ENCODE results near the gene ADGRB3. TPM values are rescaled to one million over a fixed set of nuclear protein-coding genes. Genes with fewer than 3 reads are reported as not detected.

The ADGRB3 gene
- total RNA-seq, 4 donors from 2014 or later = 1.6 to 2.6 (median 1.8) TPM

- TF ChIP-seq, protein P1, sequence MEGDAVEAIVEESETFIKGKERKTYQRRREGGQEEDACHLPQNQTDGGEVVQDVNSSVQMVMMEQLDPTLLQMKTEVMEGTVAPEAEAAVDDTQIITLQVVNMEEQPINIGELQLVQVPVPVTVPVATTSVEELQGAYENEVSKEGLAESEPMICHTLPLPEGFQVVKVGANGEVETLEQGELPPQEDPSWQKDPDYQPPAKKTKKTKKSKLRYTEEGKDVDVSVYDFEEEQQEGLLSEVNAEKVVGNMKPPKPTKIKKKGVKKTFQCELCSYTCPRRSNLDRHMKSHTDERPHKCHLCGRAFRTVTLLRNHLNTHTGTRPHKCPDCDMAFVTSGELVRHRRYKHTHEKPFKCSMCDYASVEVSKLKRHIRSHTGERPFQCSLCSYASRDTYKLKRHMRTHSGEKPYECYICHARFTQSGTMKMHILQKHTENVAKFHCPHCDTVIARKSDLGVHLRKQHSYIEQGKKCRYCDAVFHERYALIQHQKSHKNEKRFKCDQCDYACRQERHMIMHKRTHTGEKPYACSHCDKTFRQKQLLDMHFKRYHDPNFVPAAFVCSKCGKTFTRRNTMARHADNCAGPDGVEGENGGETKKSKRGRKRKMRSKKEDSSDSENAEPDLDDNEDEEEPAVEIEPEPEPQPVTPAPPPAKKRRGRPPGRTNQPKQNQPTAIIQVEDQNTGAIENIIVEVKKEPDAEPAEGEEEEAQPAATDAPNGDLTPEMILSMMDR (IDR thresholded peaks at IDR 0.05; ENCODE audit: low read depth) = no peak
Observed at GRCh38 chr6:68727699-68728098, 92.6 kb downstream of the ADGRB3 start.

DNA sequence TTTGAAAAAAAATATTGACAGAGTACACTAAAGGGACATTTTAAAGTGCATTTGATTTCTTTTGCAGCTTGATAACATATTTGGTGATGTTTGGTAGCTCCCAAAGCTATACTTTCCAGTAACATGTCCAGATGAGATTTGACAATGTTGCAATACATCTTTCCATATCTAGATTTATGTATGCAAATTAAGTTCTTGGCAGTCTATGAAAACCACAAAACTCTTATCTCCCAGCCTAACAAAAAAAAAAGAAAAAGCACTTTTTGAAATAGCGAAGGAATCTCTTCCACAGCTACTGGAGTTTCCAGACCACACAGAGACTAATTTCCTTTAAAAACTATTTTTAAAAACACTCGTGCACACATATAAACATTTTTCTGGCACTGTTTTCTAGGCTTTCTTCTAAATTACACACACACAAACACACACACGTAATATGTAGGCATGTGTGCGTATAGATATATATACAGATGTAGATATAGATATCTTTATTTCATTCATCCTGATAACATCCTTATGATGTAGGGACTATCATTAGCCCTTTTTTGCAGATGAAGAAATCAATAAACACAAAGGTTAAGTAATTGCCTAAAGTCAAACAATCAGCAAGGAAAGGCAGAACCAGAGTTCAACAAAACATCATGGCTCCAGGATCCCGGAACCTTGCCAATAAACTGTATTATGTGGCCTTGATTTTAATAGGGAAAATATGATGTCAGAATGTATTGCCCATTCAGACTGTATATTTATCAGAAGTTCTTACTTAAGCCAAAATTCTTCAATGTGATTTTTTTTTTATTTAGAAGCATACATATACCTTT, 93.3 kb downstream of the ADGRB3 start:
- TF ChIP-seq, protein P1 (IDR thresholded peaks at IDR 0.05; ENCODE audit: low read depth) = no peak

DNA sequence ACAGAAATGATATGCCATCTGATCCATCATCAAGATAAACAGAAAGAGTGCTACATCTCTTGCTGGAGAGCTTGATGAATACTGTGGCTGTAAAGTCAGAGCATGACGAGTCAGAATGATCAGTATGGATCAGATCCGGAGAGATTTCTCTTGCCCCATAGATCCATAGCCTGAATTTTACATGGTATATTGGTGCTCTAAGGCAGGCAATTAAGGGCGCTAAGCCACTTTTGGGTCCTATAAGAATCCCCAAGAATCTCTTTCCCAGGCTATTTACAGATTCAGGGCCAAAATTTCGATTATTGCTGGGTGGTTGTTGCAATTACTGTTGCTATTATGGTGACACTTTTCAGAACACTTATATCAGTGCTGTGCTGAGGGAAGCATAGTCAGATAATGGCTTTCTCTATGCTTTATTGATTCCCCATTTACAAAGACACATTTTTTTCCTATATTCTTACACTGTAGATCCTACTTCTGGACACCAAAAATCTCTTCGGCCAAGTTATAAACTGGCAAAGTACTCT, 94.4 kb downstream of the ADGRB3 start:
- TF ChIP-seq, protein P1 (IDR thresholded peaks at IDR 0.05; ENCODE audit: low read depth) = no peak

DNA sequence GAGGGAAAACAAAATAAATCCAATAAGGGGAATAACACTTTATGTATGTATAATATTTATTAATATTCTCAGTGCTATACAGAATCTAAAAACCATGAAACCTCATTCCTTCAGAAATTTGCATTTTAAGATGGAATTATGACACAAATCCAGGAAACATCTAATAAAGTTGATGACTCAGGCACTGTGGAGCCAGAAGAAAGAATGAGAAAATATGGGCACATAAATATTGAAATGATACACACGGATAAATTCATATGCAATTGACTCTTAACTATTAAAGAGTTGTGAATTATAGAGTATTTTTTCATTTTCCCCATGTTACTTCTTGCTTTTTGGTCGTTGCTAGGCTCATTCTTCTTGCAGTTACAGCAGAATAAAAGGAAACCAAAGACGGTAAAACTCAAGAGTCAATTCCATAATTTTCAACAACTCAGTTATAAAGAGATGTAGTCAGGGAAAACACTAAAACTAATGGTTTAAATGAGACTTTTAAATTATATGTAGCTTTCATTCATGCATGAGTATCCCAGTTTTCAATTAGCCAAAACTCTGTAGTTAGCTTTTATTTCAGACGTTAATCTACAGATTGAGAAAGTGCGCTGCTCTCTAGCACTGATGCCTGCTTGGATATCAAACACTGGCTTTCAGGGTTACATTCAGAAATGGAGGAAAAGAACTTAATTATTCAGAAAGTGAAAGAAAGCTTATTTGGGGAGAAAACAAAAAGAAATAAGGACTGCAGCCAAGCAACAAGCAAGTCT, 95.4 kb downstream of the ADGRB3 start:
- TF ChIP-seq, protein P1 (IDR thresholded peaks at IDR 0.05; ENCODE audit: low read depth) = no peak

DNA sequence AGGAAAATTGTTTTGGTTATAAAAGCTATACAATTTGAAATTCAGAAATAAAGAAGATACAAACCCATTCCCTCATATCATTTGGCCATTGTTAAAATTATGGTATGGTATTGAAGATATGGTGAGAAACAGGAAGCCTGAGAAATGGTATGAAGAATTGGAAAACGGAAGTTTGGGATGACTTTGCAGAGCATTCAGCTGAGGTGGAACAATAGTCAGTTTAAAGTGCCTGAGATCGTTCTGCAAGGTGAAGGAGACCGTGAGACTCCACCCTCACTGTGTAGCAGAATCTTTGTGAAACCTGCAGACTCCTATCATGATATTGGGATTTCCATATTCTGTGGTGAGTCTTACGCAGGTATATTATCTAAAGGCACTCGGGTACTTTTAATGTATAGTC, 97.3 kb downstream of the ADGRB3 start:
- TF ChIP-seq, protein P1 (IDR thresholded peaks at IDR 0.05; ENCODE audit: low read depth) = no peak

- TF ChIP-seq, protein P1 (IDR thresholded peaks at IDR 0.05; ENCODE audit: low read depth) = no peak
Observed at GRCh38 chr6:68735866-68736265, 100.8 kb downstream of the ADGRB3 start.

GRCh38 chr6:68737061-68737460, 102.0 kb downstream of the ADGRB3 start:
- TF ChIP-seq, protein P1 (IDR thresholded peaks at IDR 0.05; ENCODE audit: low read depth) = no peak

Data from subcutaneous adipose tissue (tissue), 4 donors.